Subcutaneous adipose tissue (tissue), 4 donors: ENCODE data around the gene HLA-DPB1. TPM values are rescaled to one million over a fixed set of nuclear protein-coding genes. Genes with fewer than 3 reads are reported as not detected.

Experiments used
- CTCF ChIP-seq: fragments of 450-650 bp; IDR thresholded peaks from one replicate; pipeline ENCODE4 v1.5.1; 2016; ENCODE audit warnings: low read depth, mild to moderate bottlenecking, control low read depth, antibody characterized with exemption, moderate library complexity
- total RNA-seq, 4 donors: library from RNA; depleted of rRNA; stranded (reverse); fragments of >200 nt; gene quantifications; one replicate each; pipeline ENCODE4 v1.1.0, GENCODE V29; 2016

The HLA-DPB1 gene
- total RNA-seq, 4 donors from 2014 or later = 43.9 to 256 (median 83.0) TPM

GRCh38 chr6:33073431-33073871 lies 2.3 kb upstream of the HLA-DPB1 start, which contains the start of gene HLA-DPA1:
HLA-DPA1 (minus strand) TSS chr6:33073649.
- TF ChIP-seq CTCF = no peak

GRCh38 chr6:33075208-33075567 lies 602 bp upstream of the HLA-DPB1 start:
- no peak for TF ChIP-seq CTCF

- no peak for TF ChIP-seq CTCF
These were observed 680 bp downstream of the HLA-DPB1 start for GRCh38 chr6:33076406-33076934.

GRCh38 chr6:33077908-33078307 lies 2.1 kb downstream of the HLA-DPB1 start:
- TF ChIP-seq CTCF = no peak

- no peak for TF ChIP-seq CTCF
These were observed 2.7 kb downstream of the HLA-DPB1 start for GRCh38 chr6:33078442-33078841.

- no peak for TF ChIP-seq CTCF
These were observed 3.2 kb downstream of the HLA-DPB1 start for GRCh38 chr6:33078919-33079521.

- TF ChIP-seq CTCF = no peak
These were observed 3.8 kb downstream of the HLA-DPB1 start for GRCh38 chr6:33079580-33079979.
